ENCODE results near the gene IER3. TPM values are rescaled to one million over a fixed set of nuclear protein-coding genes. Genes with fewer than 3 reads are reported as not detected.

The IER3 gene
- 518 and 821 TPM in 2 replicates for total RNA-seq

GRCh38 chr6:30744054-30744805 lies at the start of gene IER3:
Gene IER3 (minus strand): TSS chr6:30744547. CDS start chr6:30744518, 29 bp downstream.

GRCh38 chr6:30742316-30743098 lies 1.8 kb downstream of the IER3 start, which contains the start of gene FLOT1:
Gene FLOT1 (minus strand): TSS chr6:30742687. CDS start chr6:30742189, 498 bp downstream.

GRCh38 chr6:30719791-30720737 lies 24.3 kb downstream of the IER3 start, which contains the start of gene TUBB:
Gene TUBB (plus strand): TSS chr6:30720352. CDS start chr6:30720507, 155 bp downstream.

GRCh38 chr6:30717129-30717844 lies 27.1 kb downstream of the IER3 start, which contains the start of gene MDC1:
Gene MDC1 (minus strand): TSS chr6:30717281. CDS start chr6:30715175, 2,106 bp downstream.

Other genes with a start within 250 kb of the IER3 start
- 39.2 and 43.2 TPM in 2 replicates for gene GNL1, start 188.1 kb downstream of the IER3 start, total RNA-seq
- gene PRR3, start 187.3 kb downstream of the IER3 start, total RNA-seq = 2.3 and 4.0 TPM in 2 replicates
- 34.5 and 41.9 TPM in 2 replicates for gene ABCF1, start 173.1 kb downstream of the IER3 start, total RNA-seq
- 24.8 and 31.6 TPM in 2 replicates for gene PPP1R10, start 127.3 kb downstream of the IER3 start, total RNA-seq
- gene MRPS18B, start 126.7 kb downstream of the IER3 start, total RNA-seq = 62.8 and 82.6 TPM in 2 replicates
- gene ATAT1, start 117.7 kb downstream of the IER3 start, total RNA-seq = 1.6 and 6.2 TPM in 2 replicates
- gene C6orf136, start 97.4 kb downstream of the IER3 start, total RNA-seq = 6.1 and 10.6 TPM in 2 replicates
- 19.4 and 33.6 TPM in 2 replicates for gene DHX16, start 71.5 kb downstream of the IER3 start, total RNA-seq
- 75.3 and 97.1 TPM in 2 replicates for gene PPP1R18, start 57.9 kb downstream of the IER3 start, total RNA-seq
- 7.4 and 12.4 TPM in 2 replicates for gene NRM, start 53.6 kb downstream of the IER3 start, total RNA-seq
- gene MDC1, start 27.3 kb downstream of the IER3 start, total RNA-seq = 9.9 and 17.6 TPM in 2 replicates
- 521 and 1,018 TPM in 2 replicates for gene TUBB, start 24.2 kb downstream of the IER3 start, total RNA-seq
- gene FLOT1, start 1.9 kb downstream of the IER3 start, total RNA-seq = 26.1 and 35.9 TPM in 2 replicates
- 225 and 283 TPM in 2 replicates for gene DDR1, start 140.0 kb upstream of the IER3 start, total RNA-seq
- gene GTF2H4, start 163.7 kb upstream of the IER3 start, total RNA-seq = 8.5 and 13.6 TPM in 2 replicates
- 20.7 and 29.4 TPM in 2 replicates for gene VARS2, start 169.7 kb upstream of the IER3 start, total RNA-seq
- not detected in 2 replicates for gene SFTA2, start 187.6 kb upstream of the IER3 start, total RNA-seq
- gene MUCL3, start 196.4 kb upstream of the IER3 start, total RNA-seq = not detected in 2 replicates
- gene MUC21, start 239.2 kb upstream of the IER3 start, total RNA-seq = not detected in 2 replicates

Data from hair follicular keratinocyte (primary cell).